Measurements from ENCODE around the gene PRKCE. TPM values are rescaled to one million over a fixed set of nuclear protein-coding genes. Genes with fewer than 3 reads are reported as not detected.

The PRKCE gene
- polyA plus RNA-seq, 1 of the 3 experiments (the other 2 are of a cell fraction) = 16.3 TPM

GRCh38 chr2:46175419-46175818 lies 523.9 kb downstream of the PRKCE start:
- Histone ChIP-seq H3K9me3 (no peaks in the 10 kb centered on the region), H3K9ac (no peak overlapping the region), H3K27me3 (ENCODE audit: insufficient read depth) (no peaks in the 10 kb centered on the region), H3K79me2 (ENCODE audit: insufficient read depth) (no peaks in the 10 kb centered on the region), H4K20me1 (ENCODE audit: insufficient read depth) (no peaks in the 10 kb centered on the region), H3K36me3 (replicated peaks in 1 of 2; ENCODE audit: control insufficient read depth in 1 of 2, insufficient read depth in 2 of 2, low read length in 1 of 2) (peaks cover 0 to 7% of the 10 kb centered on the region in 2 experiments), H3K9me2 (no peaks in the 10 kb centered on the region), H3K27ac (ENCODE audit: low read depth in 2 of 2, low read length in 1 of 2) (peak overlapping the region in 1 of 2 experiments; percentile 29; a peak in 2 of 4 replicates), H3F3A (replicated peaks; ENCODE audit: insufficient read depth) (peaks cover 30% of the 10 kb centered on the region), H2AFZ (ENCODE audit: low read depth) (no peak overlapping the region), H3K4me2 (no peak overlapping the region), H3K4me3 (ENCODE audit: low read depth in 2 of 2, low read length in 1 of 2) (no peak overlapping the region), H3K4me1 (ENCODE audit: control insufficient read depth in 1 of 2, insufficient read depth in 2 of 2, low read depth in 1 of 2, low read length in 1 of 2) (peaks cover 28 to 38% of the 10 kb centered on the region in 2 experiments)
- POLR2A ChIA-PET = no interaction called here
- no peak for DNase-seq
- TF ChIP-seq TCF12 (IDR thresholded peaks at IDR 0.05) (peak; percentile 12; the same call in 1 of the 2 replicates), JUND (IDR thresholded peaks at IDR 0.05) (0 out of 2 replicates have a peak, but pooled peaks have one; percentile 28), NFIC (IDR thresholded peaks at IDR 0.05; ENCODE audit: borderline replicate concordance) (peak; percentile 78), TEAD4 (IDR thresholded peaks at IDR 0.05; ENCODE audit: borderline replicate concordance, insufficient read depth) (peak; percentile 43; the same call in 1 of the 2 replicates), GATA2 (CRISPR knock-in tag; IDR thresholded peaks at IDR 0.05) (no peak), REST (IDR thresholded peaks at IDR 0.05; ENCODE audit: low read depth, low read length) (no peak), YY1 (IDR thresholded peaks at IDR 0.05; ENCODE audit: low read depth) (peak; percentile 42; the same call in 1 of the 2 replicates), USF1 (IDR thresholded peaks at IDR 0.05; ENCODE audit: borderline replicate concordance, low read depth) (no peak), ELF1 (IDR thresholded peaks at IDR 0.05) (no peak)
- CTCF ChIA-PET = interaction anchor here (0.8 to 1.2 kb wide), 3 partner anchors 52 to 119 kb away, joined by 3 to 4 read pairs (median 3); no protein-coding TSS in a partner anchor
- 95% methylated on average over 4 of the region's 4 CpGs for WGBS (ENCODE audit: low lambda C conversion rate)

GRCh38 chr2:46177461-46178089 lies 526.1 kb downstream of the PRKCE start:
- H3K9ac ChIP-seq = no peak overlapping the region
- H3K27me3 ChIP-seq (ENCODE audit: insufficient read depth) = no peaks in the 10 kb centered on the region
- POLR2A ChIA-PET = no interaction called here
- no peak for DNase-seq
- H3K79me2 ChIP-seq (ENCODE audit: insufficient read depth) = no peaks in the 10 kb centered on the region
- H4K20me1 ChIP-seq (ENCODE audit: insufficient read depth) = no peaks in the 10 kb centered on the region
- no peaks in the 10 kb centered on the region for H3K9me2 ChIP-seq
- H3K4me1 ChIP-seq (ENCODE audit: control insufficient read depth in 1 of 2, insufficient read depth in 2 of 2, low read depth in 1 of 2, low read length in 1 of 2) = peaks cover 11 to 18% of the 10 kb centered on the region in 2 experiments; a peak in 3 of 4 replicates
- H3K4me3 ChIP-seq (ENCODE audit: low read depth in 2 of 2, low read length in 1 of 2) = no peak overlapping the region
- CTCF ChIA-PET = interaction anchor here (1.0 kb wide), 1 partner anchor 15 kb away, joined by 4 read pairs; no protein-coding TSS in a partner anchor
- H2AFZ ChIP-seq (ENCODE audit: low read depth) = no peak overlapping the region
- H3K27ac ChIP-seq (ENCODE audit: low read depth in 2 of 2, low read length in 1 of 2) = no peak overlapping the region
- H3F3A ChIP-seq (replicated peaks; ENCODE audit: insufficient read depth) = peaks cover 12% of the 10 kb centered on the region
- no peak overlapping the region for H3K4me2 ChIP-seq
- peaks cover 0 to 7% of the 10 kb centered on the region in 2 experiments for H3K36me3 ChIP-seq (replicated peaks in 1 of 2; ENCODE audit: control insufficient read depth in 1 of 2, insufficient read depth in 2 of 2, low read length in 1 of 2)
- 90% methylated on average over 6 of the region's 6 CpGs for WGBS (ENCODE audit: low lambda C conversion rate)
- no peaks in the 10 kb centered on the region for H3K9me3 ChIP-seq
- TF ChIP-seq EZH2phosphoT487 (IDR thresholded peaks at IDR 0.05; ENCODE audit: borderline replicate concordance, low read depth) (no peak), RCOR1 (IDR thresholded peaks at IDR 0.05; ENCODE audit: low read length) (no peak), RAD21 (IDR thresholded peaks at IDR 0.05; ENCODE audit: low read length) (no peak), TCF12 (IDR thresholded peaks at IDR 0.05) (no peak), USF1 (IDR thresholded peaks at IDR 0.05; ENCODE audit: borderline replicate concordance, low read depth) (no peak), GATA2 (CRISPR knock-in tag; IDR thresholded peaks at IDR 0.05) (no peak), PBX3 (IDR thresholded peaks at IDR 0.05) (no peak), SMC3 (IDR thresholded peaks at IDR 0.05; ENCODE audit: low read depth, low read length) (no peak), JUND (IDR thresholded peaks at IDR 0.05) (no peak), GABPA (IDR thresholded peaks at IDR 0.05; ENCODE audit: low read depth) (no peak), FOXM1 (IDR thresholded peaks at IDR 0.05; ENCODE audit: low read depth) (no peak), ZBTB33 (IDR thresholded peaks at IDR 0.05; ENCODE audit: borderline replicate concordance, low read depth) (no peak)

Data from SK-N-SH (cell line).